Keratinocyte (primary cell): ENCODE data around the gene PTGES2. TPM values are rescaled to one million over a fixed set of nuclear protein-coding genes. Genes with fewer than 3 reads are reported as not detected.

Experiments used
- DNase-seq: peaks from one replicate; pipeline ENCODE4 v3.0.0-alpha.2; 2011; ENCODE audit warnings: low read depth, missing footprints, low spot score
- FAIRE-seq: peaks from 2 replicates; lab custom pipeline; 2011; peaks lifted over from hg19 to GRCh38; lab: Jason Lieb, UNC
- H2AFZ ChIP-seq: 2 replicates; pipeline ENCODE4 v1.6.0; 2012; ENCODE audit warnings: low read length, control low read depth, inconsistent platforms; ENCODE audit not compliant: control insufficient read depth
- H3K27ac ChIP-seq: 2 replicates; pipeline ENCODE4 v1.5.1; 2011; ENCODE audit warnings: low read length; ENCODE audit not compliant: control insufficient read depth, insufficient read depth
- H3K27me3 ChIP-seq: 3 replicates; pipeline ENCODE4 v1.6.0; 2011; ENCODE audit warnings: low read length; ENCODE audit not compliant: control insufficient read depth, insufficient read depth; ENCODE audit errors: extremely low read depth
- H3K36me3 ChIP-seq, 2 experiments: 2 replicates in 1 of 2; 3 replicates in 1 of 2; pipeline ENCODE4 v1.5.1; 2011; ENCODE audit warnings: low read length in 2 of 2, mild to moderate bottlenecking in 1 of 2; ENCODE audit not compliant: control insufficient read depth in 2 of 2, insufficient read depth in 2 of 2; ENCODE audit errors: extremely low read depth in 1 of 2
- H3K4me1 ChIP-seq: 3 replicates; pipeline ENCODE4 v1.5.1; 2011; ENCODE audit warnings: low read length; ENCODE audit not compliant: control insufficient read depth, insufficient read depth; ENCODE audit errors: extremely low read depth
- H3K4me2 ChIP-seq: 3 replicates; pipeline ENCODE4 v1.6.0; 2011; ENCODE audit warnings: low read depth, low read length; ENCODE audit not compliant: control insufficient read depth, insufficient read depth; ENCODE audit errors: extremely low read depth
- H3K4me3 ChIP-seq, 3 experiments: fragments of 200-600 bp in 1 of 3; sonication (generic) in 1 of 3; 2 replicates in 2 of 3; 3 replicates in 1 of 3; pipeline ENCODE4 v1.5.1; 2011 to 2016; ENCODE audit warnings: low read length in 3 of 3, mild to moderate bottlenecking in 3 of 3, control low read depth in 2 of 3, inconsistent platforms in 1 of 3, low read depth in 1 of 3, mixed read lengths in 1 of 3, mixed run types in 1 of 3, moderate library complexity in 1 of 3; ENCODE audit not compliant: control insufficient read depth in 2 of 3, insufficient read depth in 2 of 3; ENCODE audit errors: extremely low read depth in 1 of 3
- H3K79me2 ChIP-seq: 2 replicates; pipeline ENCODE4 v1.6.0; 2012; ENCODE audit warnings: low read length; ENCODE audit not compliant: control insufficient read depth, insufficient read depth
- H3K9ac ChIP-seq: 3 replicates; pipeline ENCODE4 v1.6.0; 2011; ENCODE audit warnings: low read length; ENCODE audit not compliant: control insufficient read depth, insufficient read depth; ENCODE audit errors: extremely low read depth
- H3K9me1 ChIP-seq: 3 replicates; pipeline ENCODE4 v1.6.0; 2011; ENCODE audit warnings: low read length; ENCODE audit not compliant: control insufficient read depth, insufficient read depth; ENCODE audit errors: extremely low read depth
- H3K9me3 ChIP-seq: 2 replicates; pipeline ENCODE4 v1.5.1; 2012; ENCODE audit warnings: low read depth, low read length; ENCODE audit not compliant: control insufficient read depth
- H4K20me1 ChIP-seq: 3 replicates; pipeline ENCODE4 v1.6.0; 2011; ENCODE audit warnings: low read length; ENCODE audit not compliant: control insufficient read depth, insufficient read depth; ENCODE audit errors: extremely low read depth
- EZH2 ChIP-seq: IDR thresholded peaks from one replicate; pipeline ENCODE4 v1.6.1; 2012; ENCODE audit warnings: inconsistent platforms, mild to moderate bottlenecking, low read length, moderate library complexity
- dilution Hi-C: fragments of 300-500 bp; cut with MboI; formaldehyde crosslinking; loops from one replicate; pipeline ENCODE4 v1.7.0; 2020; ENCODE audit warnings: low sequenced_read_pairs; ENCODE audit not compliant: extremely low pct_ligation_motif_present
- polyA plus RNA-seq, 5 experiments: library from polyadenylated mRNA; depleted of rRNA in 3 of 5; stranded (reverse) in 3 of 5; stranded (forward) in 1 of 5; unstranded in 1 of 5; fragments of >200 nt; gene quantifications; 1 replicate in 1 of 5; 2 replicates in 3 of 5; 3 replicates in 1 of 5; pipeline versions ENCODE4 v1.2.1 to v1.2.3, GENCODE V29; 2011 to 2012; ENCODE audit warnings: missing spikeins in 2 of 5, low read depth in 1 of 5, low replicate concordance in 1 of 5
- TF ChIP-seq, protein P1 (sequence below), 3 experiments: IDR thresholded peaks in 1 of 3; conservative IDR thresholded peaks in 1 of 3; optimal IDR thresholded peaks in 1 of 3; 2 replicates in 2 of 3; 3 replicates in 1 of 3; pipeline versions ENCODE3 to v1.5.1; 2011; ENCODE audit warnings: low read length in 3 of 3, mild to moderate bottlenecking in 3 of 3, moderate library complexity in 2 of 3, control low read depth in 1 of 3, inconsistent platforms in 1 of 3; ENCODE audit not compliant: insufficient read depth in 2 of 3; ENCODE audit errors: extremely low read depth in 1 of 3

Gene PTGES2
- polyA plus RNA-seq, 1 donor (not counting 4 experiments of a cell fraction or from before 2014, with no cell fraction given): 68.7 TPM

- Histone ChIP-seq H3K9ac (no peak overlapping the region), H3K36me3 (peaks cover 0 to 2% of the 10 kb centered on the region in 2 experiments), H3K4me2 (no peak overlapping the region), H3K9me1 (no peaks in the 10 kb centered on the region), H3K79me2 (peaks cover 5% of the 10 kb centered on the region), H3K9me3 (no peaks in the 10 kb centered on the region), H3K27me3 (no peaks in the 10 kb centered on the region), H2AFZ (no peak overlapping the region), H3K4me3 (no peak overlapping the region), H3K27ac (no peak overlapping the region), H4K20me1 (peaks cover 5% of the 10 kb centered on the region), H3K4me1 (peaks cover 16% of the 10 kb centered on the region)
- no peak for FAIRE-seq
- dilution Hi-C loops: no loop called here
- TF ChIP-seq, protein P1, sequence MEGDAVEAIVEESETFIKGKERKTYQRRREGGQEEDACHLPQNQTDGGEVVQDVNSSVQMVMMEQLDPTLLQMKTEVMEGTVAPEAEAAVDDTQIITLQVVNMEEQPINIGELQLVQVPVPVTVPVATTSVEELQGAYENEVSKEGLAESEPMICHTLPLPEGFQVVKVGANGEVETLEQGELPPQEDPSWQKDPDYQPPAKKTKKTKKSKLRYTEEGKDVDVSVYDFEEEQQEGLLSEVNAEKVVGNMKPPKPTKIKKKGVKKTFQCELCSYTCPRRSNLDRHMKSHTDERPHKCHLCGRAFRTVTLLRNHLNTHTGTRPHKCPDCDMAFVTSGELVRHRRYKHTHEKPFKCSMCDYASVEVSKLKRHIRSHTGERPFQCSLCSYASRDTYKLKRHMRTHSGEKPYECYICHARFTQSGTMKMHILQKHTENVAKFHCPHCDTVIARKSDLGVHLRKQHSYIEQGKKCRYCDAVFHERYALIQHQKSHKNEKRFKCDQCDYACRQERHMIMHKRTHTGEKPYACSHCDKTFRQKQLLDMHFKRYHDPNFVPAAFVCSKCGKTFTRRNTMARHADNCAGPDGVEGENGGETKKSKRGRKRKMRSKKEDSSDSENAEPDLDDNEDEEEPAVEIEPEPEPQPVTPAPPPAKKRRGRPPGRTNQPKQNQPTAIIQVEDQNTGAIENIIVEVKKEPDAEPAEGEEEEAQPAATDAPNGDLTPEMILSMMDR (optimal IDR thresholded peaks at IDR 0.05 in 1 of 3, IDR thresholded peaks at IDR 0.05 in 1 of 3, conservative IDR thresholded peaks at IDR 0.05 in 1 of 3; ENCODE audit: extremely low read depth in 1 of 3, insufficient read depth in 2 of 3, low read length in 3 of 3): no peak
- TF ChIP-seq EZH2: no peak
- DNase-seq: no peak
Measured at GRCh38 chr9:128091571-128091970, 36.0 kb downstream of the PTGES2 start.

GRCh38 chr9:128091144-128091543 lies 36.4 kb downstream of the PTGES2 start:
- no peaks in the 10 kb centered on the region for H3K9me1 ChIP-seq
- H3K9me3 ChIP-seq: no peaks in the 10 kb centered on the region
- H3K4me1 ChIP-seq: peaks cover 16% of the 10 kb centered on the region
- H3K36me3 ChIP-seq: peaks cover 0 to 2% of the 10 kb centered on the region in 2 experiments
- H3K4me2 ChIP-seq: no peak overlapping the region
- DNase-seq (no peak), FAIRE-seq (no peak)
- dilution Hi-C loops: no loop called here
- no peak overlapping the region for H2AFZ ChIP-seq
- H3K27ac ChIP-seq: no peak overlapping the region
- peaks cover 4% of the 10 kb centered on the region for H3K79me2 ChIP-seq
- peaks cover 5% of the 10 kb centered on the region for H4K20me1 ChIP-seq
- no peak overlapping the region for H3K9ac ChIP-seq
- no peaks in the 10 kb centered on the region for H3K27me3 ChIP-seq
- H3K4me3 ChIP-seq: no peak overlapping the region
- TF ChIP-seq, protein P1 (optimal IDR thresholded peaks at IDR 0.05 in 1 of 3, IDR thresholded peaks at IDR 0.05 in 1 of 3, conservative IDR thresholded peaks at IDR 0.05 in 1 of 3; ENCODE audit: extremely low read depth in 1 of 3, insufficient read depth in 2 of 3, low read length in 3 of 3): no peak
- TF ChIP-seq EZH2: no peak
